ENCODE results near the gene HS6ST1. TPM values are rescaled to one million over a fixed set of nuclear protein-coding genes. Genes with fewer than 3 reads are reported as not detected.

Gene HS6ST1
- total RNA-seq, 1 experiment from 2014 or later = 45.2 TPM

DNA sequence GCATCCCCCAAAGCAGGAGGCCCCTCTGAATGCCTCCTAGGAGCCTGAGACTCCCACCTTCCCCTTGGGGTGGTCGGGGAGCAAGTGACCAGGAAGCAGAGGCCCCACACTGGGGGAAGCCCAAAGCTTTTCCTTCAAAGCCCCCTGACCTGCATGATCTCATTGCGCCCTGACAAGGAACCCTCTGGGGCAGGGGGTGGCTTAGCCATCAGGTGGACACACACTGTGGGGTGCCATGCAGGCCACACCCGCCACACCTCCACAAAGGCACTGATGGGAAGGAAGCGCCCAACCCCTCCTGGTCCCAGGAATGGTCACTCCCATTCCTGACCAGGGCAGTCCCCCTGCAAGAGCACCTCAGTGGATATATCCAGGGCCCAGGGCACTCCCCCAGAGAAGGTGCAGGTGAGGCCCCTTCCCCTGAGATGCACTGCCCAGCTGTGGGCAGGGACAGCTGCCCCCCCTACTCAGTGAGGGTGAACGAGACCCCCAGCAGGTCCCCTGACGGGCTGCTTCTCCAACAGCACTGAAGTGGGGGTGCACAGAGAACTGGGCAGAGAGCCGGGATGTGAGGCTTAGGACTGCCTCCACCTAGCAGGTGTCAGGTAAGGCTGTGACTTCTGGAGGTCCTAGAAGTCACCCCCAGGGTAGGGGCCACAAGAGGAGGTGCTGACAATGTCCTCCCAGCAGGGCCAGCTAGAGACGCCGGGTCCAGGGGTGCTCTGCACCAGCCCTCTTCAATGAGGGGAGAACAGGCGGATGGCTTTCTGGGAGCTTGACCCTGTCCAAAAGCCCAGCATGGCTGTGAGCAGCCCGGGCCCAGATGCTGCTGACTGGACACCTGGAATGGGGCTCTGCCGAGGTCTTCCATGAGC, 31.5 kb downstream of the HS6ST1 start:
- in situ Hi-C loops (cut with HindIII; ENCODE audit: low sequenced_read_pairs) = no loop called here

DNA sequence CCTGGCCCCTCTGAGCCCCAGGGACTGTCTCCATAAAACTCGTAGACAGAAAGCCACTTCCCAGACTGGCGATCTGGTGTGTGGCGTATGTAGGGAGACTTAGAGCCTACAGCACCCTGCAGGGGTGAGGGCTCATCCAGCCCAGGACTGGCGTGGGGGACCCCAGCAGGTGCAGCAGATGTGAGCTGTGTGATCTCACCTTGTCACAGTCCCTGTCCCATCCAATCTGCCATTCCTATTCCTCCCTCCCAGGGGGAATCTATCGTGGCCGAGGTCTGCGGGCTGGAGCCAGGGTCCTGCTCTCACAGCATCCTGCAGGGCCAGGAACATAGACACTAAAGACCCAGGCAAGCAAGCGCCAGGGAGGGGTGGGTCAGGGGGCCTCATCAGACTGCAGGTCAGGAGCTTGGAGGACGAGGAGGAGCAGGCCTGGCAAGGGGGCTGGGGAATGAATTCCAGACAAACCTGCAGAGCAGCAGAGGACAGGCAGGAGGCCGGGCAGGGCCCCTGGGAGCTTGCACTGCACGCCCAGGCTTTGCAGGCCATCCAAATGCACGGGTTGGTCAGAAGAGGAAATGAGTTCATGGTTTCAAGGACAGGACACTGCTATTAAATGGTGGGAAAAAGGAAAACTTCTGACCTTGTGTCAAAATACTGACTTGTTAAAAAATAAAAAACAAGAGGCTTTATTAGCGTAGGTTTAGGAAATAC, 32.5 kb downstream of the HS6ST1 start:
- in situ Hi-C loops (cut with HindIII; ENCODE audit: low sequenced_read_pairs) = no loop called here
- no peak for DNase-seq (ENCODE audit: low spot score)

More for the DNA sequence above, 31.5 kb downstream of the HS6ST1 start:
- DNase-seq (ENCODE audit: low spot score) = no peak

DNA sequence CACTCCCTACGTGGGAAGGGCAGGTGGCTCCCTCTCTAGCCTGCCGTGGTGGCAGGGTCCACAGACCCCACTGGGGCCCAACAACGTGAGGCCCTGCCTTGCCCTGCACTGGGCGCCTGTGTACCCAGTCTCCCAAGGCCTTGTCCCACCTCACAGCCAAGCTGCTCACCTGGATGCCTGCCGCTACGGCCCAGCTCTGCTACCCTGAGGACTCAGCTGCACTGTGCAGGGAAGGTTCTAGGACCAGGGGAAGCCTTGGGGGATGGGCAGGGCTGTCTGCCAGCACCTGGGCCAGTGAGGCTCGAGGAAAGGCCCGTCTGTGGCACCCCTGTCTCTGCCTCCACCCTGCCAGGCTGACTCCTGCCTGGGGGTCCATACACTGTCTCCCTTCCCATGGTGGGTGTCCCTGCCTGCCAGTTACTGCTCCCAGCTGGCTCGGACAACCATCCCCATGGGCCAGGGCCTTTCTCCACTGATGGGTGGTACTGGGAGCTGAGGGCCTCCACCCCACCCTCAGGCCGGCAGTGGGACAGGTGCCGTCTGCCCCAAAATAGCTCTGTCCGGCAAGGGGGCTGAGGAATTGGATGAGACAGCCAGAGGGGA, 33.2 kb downstream of the HS6ST1 start:
- DNase-seq (ENCODE audit: low spot score) = no peak

DNA sequence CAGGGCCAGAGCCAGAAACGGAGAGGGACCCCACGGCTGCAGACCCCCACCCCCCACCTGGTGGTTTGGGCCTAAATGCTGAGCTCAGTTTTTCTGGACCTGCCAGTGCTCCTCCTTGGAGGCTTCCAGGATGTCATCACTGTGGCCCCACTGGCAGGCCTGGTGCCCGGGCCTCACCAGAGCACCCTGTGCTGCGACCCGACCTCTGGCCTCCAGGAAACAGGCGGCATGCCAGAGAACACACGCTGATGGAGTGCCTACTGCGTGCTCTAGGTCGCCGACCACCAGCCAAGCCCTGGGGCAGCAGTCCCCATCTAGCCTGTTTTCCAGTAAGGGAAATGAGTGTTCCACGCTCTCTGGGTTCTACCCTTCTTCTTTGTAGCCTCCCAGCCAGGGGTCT, 33.8 kb downstream of the HS6ST1 start:
- no peak for DNase-seq (ENCODE audit: low spot score)
- in situ Hi-C loops (cut with HindIII; ENCODE audit: low sequenced_read_pairs) = no loop called here

More for the DNA sequence above, 33.2 kb downstream of the HS6ST1 start:
- in situ Hi-C loops (cut with HindIII; ENCODE audit: low sequenced_read_pairs) = no loop called here

DNA sequence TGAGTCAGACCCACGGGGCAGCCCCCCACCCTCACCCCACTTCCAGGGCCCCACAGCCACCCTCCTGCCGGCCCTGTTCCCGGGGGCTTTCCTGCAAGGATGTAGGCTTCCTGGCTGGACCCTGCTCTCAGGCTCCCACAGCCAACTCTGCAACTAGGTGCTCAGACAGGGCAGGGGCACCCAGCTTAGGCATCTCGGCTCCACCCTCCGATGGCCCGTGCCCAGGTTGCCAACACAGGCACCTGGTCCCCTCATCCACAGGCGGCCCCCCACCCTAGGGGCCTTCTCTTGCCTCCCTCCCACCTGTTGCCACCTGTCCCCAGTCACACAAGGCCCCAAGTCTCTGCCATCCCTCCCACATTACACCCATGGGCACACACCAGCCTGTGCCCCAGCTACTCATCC, 34.6 kb downstream of the HS6ST1 start:
- no peak for DNase-seq (ENCODE audit: low spot score)
- in situ Hi-C loops (cut with HindIII; ENCODE audit: low sequenced_read_pairs) = no loop called here

DNA sequence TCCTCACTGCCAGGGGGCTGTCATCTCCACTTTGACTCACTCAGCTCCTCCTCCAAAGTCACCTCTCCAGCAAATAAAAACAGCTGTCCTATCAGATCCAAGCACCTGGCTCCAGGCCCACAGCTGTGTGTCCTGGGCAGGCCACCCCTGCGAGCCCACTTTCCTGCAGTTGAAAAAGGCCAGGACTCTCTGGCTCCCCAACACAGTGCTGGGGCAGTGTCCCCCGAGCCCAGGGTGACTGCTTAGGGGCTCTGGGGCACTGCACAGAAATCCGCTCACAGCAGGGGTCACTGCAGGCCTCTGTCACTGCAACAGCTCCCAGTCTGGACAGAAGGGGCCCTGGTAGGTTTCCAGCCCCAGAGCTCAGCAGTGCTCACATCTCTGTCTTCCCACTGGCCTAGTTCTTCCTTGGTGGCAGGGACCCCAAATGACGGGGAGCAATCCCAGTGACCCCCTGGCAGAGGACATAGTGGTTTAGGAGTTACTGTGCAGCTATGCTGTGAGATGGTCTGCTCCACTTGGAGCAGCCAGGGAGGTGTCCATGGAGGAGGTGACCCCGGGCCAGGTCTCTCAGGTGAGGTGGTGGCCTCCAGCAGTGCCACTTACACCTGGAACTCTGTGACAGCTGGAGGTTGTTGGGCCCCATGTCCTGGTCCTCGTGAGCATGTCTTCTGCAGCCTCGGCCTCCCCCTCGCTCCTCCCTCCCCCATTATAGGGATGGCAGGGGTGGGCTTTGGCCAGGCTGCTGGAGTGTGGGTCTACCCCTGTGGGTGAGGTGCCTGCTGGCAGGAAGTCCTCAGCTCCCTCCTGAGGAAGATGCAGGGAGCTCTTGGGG, 35.5 kb downstream of the HS6ST1 start:
- no peak for DNase-seq (ENCODE audit: low spot score)
- in situ Hi-C loops (cut with HindIII; ENCODE audit: low sequenced_read_pairs) = no loop called here

DNA sequence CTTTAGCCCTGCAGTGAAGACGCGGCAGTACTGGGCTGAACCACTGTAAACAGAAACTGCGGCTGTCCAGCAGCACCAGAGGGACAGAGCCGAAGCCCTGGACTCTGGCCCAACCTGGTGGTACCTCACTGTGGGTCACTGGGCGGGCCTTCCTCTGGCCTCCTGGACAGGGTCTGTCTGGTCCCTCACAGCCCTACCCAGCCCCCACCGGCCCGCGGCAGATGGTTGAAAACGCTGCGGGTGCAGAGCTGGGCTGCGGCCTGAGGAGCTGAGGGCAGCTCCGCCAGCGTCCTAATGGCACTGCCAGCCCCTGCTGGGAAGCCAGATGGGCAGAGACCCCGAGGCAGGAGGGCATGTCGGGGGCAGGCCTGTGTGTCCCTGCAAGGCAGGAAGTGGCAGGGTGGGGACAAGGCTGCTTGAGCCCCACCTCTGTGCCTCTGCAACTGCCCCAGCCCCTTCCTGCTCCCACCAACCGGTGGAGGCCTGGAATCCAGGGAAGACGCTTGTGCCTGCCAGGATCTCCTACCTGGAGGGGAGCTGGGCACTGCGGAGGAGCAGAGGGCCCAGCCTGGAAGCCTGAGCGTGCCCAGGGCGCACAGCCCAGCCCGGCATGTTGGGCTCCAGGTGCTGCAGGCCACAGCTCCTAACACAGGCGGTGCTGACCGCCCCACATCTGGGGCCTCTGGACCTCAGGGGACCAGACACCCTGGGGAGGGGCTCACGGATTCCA, 36.3 kb downstream of the HS6ST1 start:
- DNase-seq (ENCODE audit: low spot score) = peak; percentile 80
- in situ Hi-C loops (cut with HindIII; ENCODE audit: low sequenced_read_pairs) = no loop called here

DNA sequence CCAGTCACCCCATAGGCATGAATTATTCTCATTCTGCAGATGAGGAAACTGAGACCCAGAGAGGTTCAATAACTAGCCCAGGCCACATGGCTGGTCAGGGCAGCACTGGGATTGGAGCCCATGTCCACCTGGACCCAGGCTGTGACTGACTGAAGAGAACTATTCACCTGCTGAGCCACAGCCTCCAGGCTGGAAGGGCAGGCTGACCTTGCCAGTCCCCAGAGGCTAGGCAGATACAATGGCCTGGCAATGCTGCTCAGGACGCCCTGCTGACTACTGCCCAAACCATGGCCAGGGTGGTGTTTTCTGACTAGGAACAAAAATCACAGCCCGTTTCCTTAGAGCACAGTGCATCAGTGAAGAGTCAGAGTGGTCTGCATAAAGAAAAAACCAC, 36.8 kb downstream of the HS6ST1 start:
- DNase-seq (ENCODE audit: low spot score) = no peak
- in situ Hi-C loops (cut with HindIII; ENCODE audit: low sequenced_read_pairs) = no loop called here

DNA sequence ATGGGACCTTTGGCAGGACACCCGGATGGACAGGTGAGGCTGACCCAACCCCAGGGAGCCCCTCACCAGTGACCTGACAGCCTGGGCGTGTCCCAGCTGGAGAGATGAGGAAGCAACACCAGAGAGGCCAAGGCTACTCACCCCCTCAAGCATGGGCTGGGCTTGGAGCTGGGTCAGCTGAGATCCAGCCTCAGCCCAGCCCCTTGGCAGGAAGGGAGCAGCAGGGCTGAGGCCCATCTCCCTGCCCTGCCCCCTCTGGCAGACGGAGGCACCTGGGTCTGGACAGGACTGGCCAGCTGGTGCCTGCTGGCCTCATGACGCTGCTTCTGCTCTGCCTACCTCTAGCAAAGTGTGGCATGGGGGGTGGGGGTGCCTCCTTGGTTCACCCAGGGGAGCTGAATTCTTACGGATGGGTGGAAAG, 37.8 kb downstream of the HS6ST1 start:
- DNase-seq (ENCODE audit: low spot score) = peak; percentile 35
- in situ Hi-C loops (cut with HindIII; ENCODE audit: low sequenced_read_pairs) = no loop called here

DNA sequence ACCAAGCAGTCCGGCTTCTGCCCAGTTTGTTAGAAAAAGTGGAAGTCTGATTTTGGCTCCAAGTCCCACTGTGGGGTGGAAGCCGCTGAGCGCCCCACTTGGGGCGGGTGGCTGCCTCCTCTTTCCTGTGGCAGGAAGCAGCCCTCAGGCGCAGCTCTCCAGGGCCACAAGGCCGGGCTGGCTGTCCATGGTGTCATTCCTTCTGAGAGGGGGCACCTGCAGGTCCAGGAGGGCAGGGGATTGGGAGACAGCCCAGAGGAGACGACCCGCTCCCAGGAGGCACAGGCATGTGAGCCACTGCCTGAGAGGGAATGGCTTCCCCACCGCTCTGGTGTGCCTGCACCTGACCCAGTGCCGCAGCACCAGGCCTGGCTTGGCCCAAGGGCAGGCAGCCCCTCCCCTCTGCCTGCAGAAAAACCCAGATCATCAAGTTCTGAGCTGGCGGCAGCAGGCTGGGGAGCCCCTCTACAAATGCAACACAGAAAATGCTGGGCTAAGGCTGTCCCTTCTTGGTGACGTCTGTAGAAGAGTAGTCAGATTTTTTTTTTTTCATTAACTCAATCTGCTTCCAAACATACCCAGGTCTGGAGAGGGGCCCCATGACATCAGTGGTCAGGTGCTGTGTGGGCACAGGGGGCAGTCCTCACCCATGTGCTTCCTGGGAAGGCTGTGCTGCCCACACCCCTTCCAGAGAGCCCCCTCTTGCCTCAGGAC, 38.4 kb downstream of the HS6ST1 start:
- in situ Hi-C loops (cut with HindIII; ENCODE audit: low sequenced_read_pairs) = no loop called here
- DNase-seq (ENCODE audit: low spot score) = no peak

DNA sequence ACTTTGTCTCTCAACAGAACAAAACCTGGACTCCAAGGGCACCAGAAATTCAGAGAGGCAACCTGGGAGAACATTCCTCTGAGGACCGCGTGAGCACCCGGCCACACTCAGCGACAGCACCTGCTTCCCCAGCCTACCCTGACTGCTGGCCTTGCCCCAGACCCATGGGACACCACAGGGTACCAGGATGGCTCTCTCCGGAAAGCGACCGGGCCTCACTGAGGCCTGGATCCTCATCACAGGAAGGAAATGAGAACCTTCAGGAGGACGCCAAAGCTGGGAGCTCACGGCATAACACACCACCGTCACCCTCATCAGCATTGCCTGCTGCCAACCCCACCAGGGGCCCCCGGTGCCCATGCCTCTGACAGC, 38.9 kb downstream of the HS6ST1 start:
- DNase-seq (ENCODE audit: low spot score) = no peak
- in situ Hi-C loops (cut with HindIII; ENCODE audit: low sequenced_read_pairs) = no loop called here

DNA sequence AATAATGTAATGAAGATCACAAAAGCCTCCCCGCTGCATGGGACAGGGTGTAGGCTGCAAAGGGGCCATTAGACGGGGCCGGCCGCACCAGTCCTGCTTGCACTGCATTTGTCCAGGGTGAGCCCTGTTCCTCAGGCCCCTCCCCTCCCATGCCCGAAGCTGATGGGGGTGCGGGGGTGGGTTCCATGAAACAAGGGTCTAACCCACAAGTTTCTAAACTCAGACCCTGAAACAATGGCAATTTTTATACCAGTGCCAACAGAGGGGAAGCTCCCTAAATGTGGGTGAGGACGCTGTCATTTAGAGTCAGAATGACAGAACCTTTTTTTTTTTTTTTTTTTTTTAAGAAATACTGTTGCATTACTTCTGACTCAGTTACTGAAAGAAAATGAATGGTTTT, 39.7 kb downstream of the HS6ST1 start:
- DNase-seq (ENCODE audit: low spot score) = no peak
- in situ Hi-C loops (cut with HindIII; ENCODE audit: low sequenced_read_pairs) = no loop called here

DNA sequence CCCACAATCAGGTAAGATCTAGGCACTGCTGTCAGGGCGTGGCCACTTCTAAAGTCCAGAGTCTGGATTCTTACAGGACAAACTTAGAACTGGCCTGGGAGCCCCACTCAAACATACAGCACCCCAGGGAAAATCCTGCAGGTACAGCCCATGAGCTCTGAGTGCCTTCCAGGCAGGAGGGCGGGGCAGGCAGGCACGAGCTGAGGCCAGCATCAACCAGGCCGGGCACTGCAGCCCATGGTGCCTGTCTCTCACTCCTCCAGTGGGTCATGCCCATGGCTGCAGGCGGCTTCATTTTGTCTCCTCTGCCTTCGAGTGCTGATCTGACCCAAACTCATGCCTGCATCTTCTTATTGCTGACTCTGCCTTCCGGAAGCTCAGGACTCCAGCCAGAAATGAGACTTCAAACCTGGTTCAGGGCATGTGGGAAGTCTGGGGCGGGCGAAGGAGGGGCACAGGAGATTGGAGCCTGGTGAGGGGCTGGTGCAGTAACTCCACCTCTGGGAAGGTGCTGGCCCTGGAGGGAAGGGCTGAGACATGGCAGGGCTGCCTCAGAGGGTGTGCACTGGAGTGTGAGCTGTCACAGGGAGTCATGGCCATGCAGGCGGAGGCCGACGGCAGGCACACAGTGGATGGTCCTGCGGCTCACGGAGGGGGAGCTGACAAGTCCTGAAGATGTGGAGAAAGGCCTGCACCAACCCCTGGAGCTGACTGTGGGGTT, 40.5 kb downstream of the HS6ST1 start:
- DNase-seq (ENCODE audit: low spot score) = no peak
- in situ Hi-C loops (cut with HindIII; ENCODE audit: low sequenced_read_pairs) = no loop called here

DNA sequence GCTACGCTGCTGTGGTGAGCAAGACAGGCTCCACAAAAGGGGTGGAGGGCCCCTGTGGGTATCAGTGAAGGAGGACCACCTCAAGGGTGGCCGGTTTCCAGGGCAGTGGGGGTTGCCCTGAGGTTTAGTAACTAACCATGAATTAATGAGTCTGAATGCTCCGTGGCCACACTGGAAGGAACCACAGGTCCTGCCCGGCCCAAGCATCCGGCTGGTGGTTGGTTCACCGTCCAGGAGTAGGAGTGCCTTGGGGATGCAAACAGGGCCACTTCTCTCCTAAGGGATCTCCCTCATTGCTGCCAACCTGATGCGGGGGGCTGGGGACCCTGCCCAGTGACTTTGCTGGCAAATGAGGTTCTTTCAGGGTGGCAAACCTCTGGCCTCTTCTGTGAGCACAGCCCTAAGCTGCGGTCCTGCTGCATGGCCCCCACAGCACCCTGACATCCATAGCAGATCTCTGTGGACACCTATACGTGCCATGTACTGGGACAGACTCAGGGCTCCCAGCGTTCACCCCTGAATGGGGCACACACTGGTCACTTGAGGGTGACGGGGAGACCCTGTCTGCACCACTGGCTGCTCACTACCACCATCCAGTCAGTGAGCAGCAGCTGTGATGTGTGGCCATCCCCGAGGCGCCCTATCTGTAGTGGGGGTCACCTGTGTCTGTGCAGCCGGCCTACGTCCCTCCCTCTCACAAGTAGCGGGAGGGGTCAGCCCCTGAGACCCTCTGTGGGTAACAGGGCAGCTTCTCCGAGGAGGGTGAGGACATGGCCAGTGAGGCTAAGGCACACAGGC, 41.6 kb downstream of the HS6ST1 start:
- DNase-seq (ENCODE audit: low spot score) = no peak
- in situ Hi-C loops (cut with HindIII; ENCODE audit: low sequenced_read_pairs) = no loop called here

DNA sequence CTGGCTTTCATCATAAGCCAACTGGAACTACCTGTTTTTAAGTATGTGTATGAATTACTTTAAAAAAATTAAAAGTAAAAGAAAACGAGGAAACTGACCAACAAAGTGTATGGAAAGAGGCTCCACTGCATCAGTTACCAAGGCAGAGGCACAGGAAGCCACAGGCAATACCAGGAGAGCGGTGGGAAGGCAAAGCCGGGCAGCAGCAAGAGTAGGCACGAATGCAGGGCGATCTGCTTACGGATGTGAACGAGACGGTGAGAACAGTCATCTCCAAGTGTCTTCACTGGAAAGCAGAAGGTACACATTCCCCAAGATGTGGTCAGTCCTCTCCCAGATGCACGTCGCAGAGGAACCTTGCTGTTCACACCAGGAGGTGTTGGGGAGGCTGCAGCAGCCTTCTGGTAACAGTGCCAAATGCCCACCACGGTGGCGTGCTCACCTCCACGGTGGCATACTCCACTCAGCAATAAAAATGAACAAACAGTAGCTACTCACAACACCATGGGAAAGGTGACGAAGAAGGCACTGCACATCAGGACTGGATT, 43.1 kb downstream of the HS6ST1 start:
- in situ Hi-C loops (cut with HindIII; ENCODE audit: low sequenced_read_pairs) = no loop called here

DNA sequence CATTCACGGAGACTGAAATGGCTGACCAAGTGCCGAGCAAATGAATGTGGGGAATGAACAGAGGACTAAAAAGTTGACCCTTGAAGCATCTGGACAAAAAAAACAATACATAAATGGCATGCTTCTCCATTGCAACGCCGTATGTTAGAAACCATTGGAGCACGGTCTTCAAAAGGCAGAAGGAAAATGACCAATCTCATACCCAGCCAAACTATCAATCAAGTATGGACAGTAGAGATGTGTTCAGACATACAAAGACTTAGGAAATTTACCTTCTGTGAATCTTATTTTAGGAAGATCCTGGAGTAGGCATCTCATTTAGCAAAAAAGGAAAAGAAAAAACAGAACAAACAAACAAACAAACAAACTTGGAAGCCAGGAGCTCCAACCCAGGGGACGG, 44.5 kb downstream of the HS6ST1 start:
- in situ Hi-C loops (cut with HindIII; ENCODE audit: low sequenced_read_pairs) = no loop called here
- DNase-seq (ENCODE audit: low spot score) = no peak

More for the DNA sequence above, 43.1 kb downstream of the HS6ST1 start:
- DNase-seq (ENCODE audit: low spot score) = no peak
